Endodermal cell (in vitro differentiated cells): Measurements from ENCODE around the gene TRIM62. TPM values are rescaled to one million over a fixed set of nuclear protein-coding genes. Genes with fewer than 3 reads are reported as not detected.

Source experiments
- DNase-seq: peaks from one replicate; pipeline ENCODE4 v3.0.0-alpha.2; 2017
- H3K27ac ChIP-seq: 2 replicates; pipeline ENCODE4 v1.5.1; 2013; ENCODE audit warnings: mild to moderate bottlenecking, low read depth, low read length, moderate library complexity
- H3K27me3 ChIP-seq: 2 replicates; pipeline ENCODE4 v1.6.1; 2013; ENCODE audit warnings: mild to moderate bottlenecking, low read length, moderate library complexity; ENCODE audit not compliant: insufficient read depth, control insufficient read depth, poor library complexity, severe bottlenecking
- H3K36me3 ChIP-seq: 2 replicates; pipeline ENCODE4 v1.7.0; 2013; ENCODE audit warnings: mild to moderate bottlenecking, low read length, moderate library complexity; ENCODE audit not compliant: control insufficient read depth, insufficient read depth
- H3K4me1 ChIP-seq: one replicate; pipeline ENCODE4 v1.7.0; 2013; ENCODE audit warnings: low read length; ENCODE audit not compliant: control insufficient read depth, insufficient read depth
- H3K4me3 ChIP-seq: 2 replicates; pipeline ENCODE4 v1.5.1; 2013; ENCODE audit warnings: mild to moderate bottlenecking, low read length, moderate library complexity
- H3K9ac ChIP-seq: 2 replicates; pipeline ENCODE4 v1.6.1; 2013; ENCODE audit warnings: mild to moderate bottlenecking, low read length, moderate library complexity; ENCODE audit not compliant: poor library complexity, severe bottlenecking; ENCODE audit errors: extremely low read depth
- H3K9me3 ChIP-seq: 2 replicates; pipeline ENCODE4 v1.6.1; 2013; ENCODE audit warnings: mild to moderate bottlenecking, low read length, moderate library complexity; ENCODE audit not compliant: control insufficient read depth
- H3K27ac Mint-ChIP-seq: 2 replicates; pipeline ENCODE4 v1.8.0; 2020; ENCODE audit warnings: mixed read lengths
- H3K27me3 Mint-ChIP-seq: 2 replicates; pipeline ENCODE4 v1.8.0; 2021; ENCODE audit warnings: mild to moderate bottlenecking, mixed read lengths; ENCODE audit not compliant: insufficient read depth
- H3K36me3 Mint-ChIP-seq: 2 replicates; pipeline ENCODE4 v1.8.0; 2020; ENCODE audit warnings: low read depth, mixed read lengths
- H3K4me1 Mint-ChIP-seq: 2 replicates; pipeline ENCODE4 v1.8.0; 2020; ENCODE audit warnings: mixed read lengths
- H3K4me3 Mint-ChIP-seq: 2 replicates; pipeline ENCODE4 v1.8.0; 2020; ENCODE audit warnings: mild to moderate bottlenecking, moderate library complexity, mixed read lengths
- H3K9me3 Mint-ChIP-seq: 2 replicates; pipeline ENCODE4 v1.8.0; 2020; ENCODE audit warnings: mild to moderate bottlenecking, mixed read lengths
- CTCF ChIP-seq: fragments of 200-600 bp; sonication (generic); conservative IDR thresholded peaks from 2 replicates; pipeline ENCODE4 v1.5.0; 2021; ENCODE audit warnings: antibody characterized with exemption, mild to moderate bottlenecking
- WGBS, 2 experiments: methylation state at CpG; one replicate each; pipeline versions ENCODE4 v1.1.5 to v1.1.7; 2013; ENCODE audit warnings: missing lambda C conversion rate in 2 of 2, mixed read lengths in 1 of 2; ENCODE audit not compliant: insufficient coverage in 1 of 2, insufficient read length in 1 of 2; 5-methylcytosine and 5-hydroxymethylcytosine counted together
- total RNA-seq, 2 donors: library from RNA; stranded (reverse); fragmentation: NEBNext Ultra II Directional in 1 of 2; extraction: Animal tissue kit (Norgen Biotek cat#: 25700) in 1 of 2; gene quantifications; 2 replicates in 1 of 2; 3 replicates in 1 of 2; pipeline ENCODE4 v1.2.1, GENCODE V29; 2021

The TRIM62 gene
- total RNA-seq, 2 donors from 2014 or later = 5.1 to 6.0 TPM

GRCh38 chr1:33165809-33166208 lies 16.0 kb downstream of the TRIM62 start:
- no peak overlapping the region for H3K9ac ChIP-seq
- no peaks in the 10 kb centered on the region for H3K36me3 ChIP-seq
- H3K4me1 Mint-ChIP-seq = peaks cover 11% of the 10 kb centered on the region
- DNase-seq = no peak
- no peaks in the 10 kb centered on the region for H3K4me1 ChIP-seq
- no peaks in the 10 kb centered on the region for H3K27me3 ChIP-seq
- no peak overlapping the region for H3K27ac Mint-ChIP-seq
- no peaks in the 10 kb centered on the region for H3K9me3 ChIP-seq
- peaks cover 4% of the 10 kb centered on the region for H3K27me3 Mint-ChIP-seq
- no peak for TF ChIP-seq CTCF
- 95 to 97% methylated on average over 5 to 6 of the region's 6 CpGs for WGBS, 2 experiments
- peaks cover 7% of the 10 kb centered on the region for H3K36me3 Mint-ChIP-seq
- no peak overlapping the region for H3K4me3 ChIP-seq
- H3K27ac ChIP-seq = no peak overlapping the region
- peaks cover 6% of the 10 kb centered on the region for H3K9me3 Mint-ChIP-seq
- no peak overlapping the region for H3K4me3 Mint-ChIP-seq

DNA sequence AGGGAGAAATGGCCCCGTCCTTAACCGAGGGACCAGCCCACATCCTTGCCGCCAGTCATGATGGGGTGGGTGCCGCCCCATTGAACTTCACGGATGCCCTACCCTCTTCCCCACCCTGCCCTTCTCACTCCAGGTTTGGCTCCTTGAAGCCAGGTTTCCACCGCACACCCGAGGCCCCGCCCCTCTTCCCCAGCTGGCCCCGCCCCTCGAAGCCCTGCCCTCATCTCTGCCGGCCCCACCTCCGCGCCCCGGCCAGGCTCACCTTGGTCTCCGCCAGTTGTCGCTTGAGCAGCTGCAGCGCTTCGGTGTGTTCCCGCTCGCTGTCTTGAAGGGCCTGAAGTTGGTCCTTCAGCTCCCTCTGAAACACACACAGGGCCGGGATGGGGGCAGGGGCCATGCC lies 16.6 kb downstream of the TRIM62 start:
- Histone ChIP-seq H3K36me3 (no peaks in the 10 kb centered on the region), H3K9me3 (no peaks in the 10 kb centered on the region), H3K4me3 (no peak overlapping the region), H3K27me3 (no peaks in the 10 kb centered on the region), H3K4me1 (no peaks in the 10 kb centered on the region), H3K27ac (no peak overlapping the region), H3K9ac (no peak overlapping the region)
- H3K36me3 Mint-ChIP-seq = peaks cover 7% of the 10 kb centered on the region
- peak; percentile 95 for DNase-seq
- H3K27me3 Mint-ChIP-seq = peaks cover 4% of the 10 kb centered on the region
- H3K4me3 Mint-ChIP-seq = no peak overlapping the region
- peaks cover 6% of the 10 kb centered on the region for H3K9me3 Mint-ChIP-seq
- no peak overlapping the region for H3K27ac Mint-ChIP-seq
- 71 to 77% methylated on average over 9 to 21 of the region's 21 CpGs for WGBS, 2 experiments
- peaks cover 11% of the 10 kb centered on the region for H3K4me1 Mint-ChIP-seq
- no peak for TF ChIP-seq CTCF

GRCh38 chr1:33163621-33164519 lies 18.0 kb downstream of the TRIM62 start:
- Mint-ChIP-seq H3K27me3 (peaks cover 4% of the 10 kb centered on the region), H3K36me3 (peaks cover 7% of the 10 kb centered on the region), H3K4me3 (no peak overlapping the region), H3K9me3 (peaks cover 6% of the 10 kb centered on the region), H3K27ac (peak overlapping the region; percentile 48), H3K4me1 (peaks cover 6% of the 10 kb centered on the region)
- 49 to 82% methylated on average over 4 to 14 of the region's 14 CpGs for WGBS, 2 experiments
- Histone ChIP-seq H3K36me3 (no peaks in the 10 kb centered on the region), H3K27me3 (no peaks in the 10 kb centered on the region), H3K9me3 (no peaks in the 10 kb centered on the region), H3K27ac (peak overlapping the region; percentile 53), H3K4me3 (no peak overlapping the region), H3K4me1 (no peaks in the 10 kb centered on the region), H3K9ac (no peak overlapping the region)
- TF ChIP-seq CTCF = no peak
- peak; percentile 62 for DNase-seq
